Tibial artery (tissue), 4 donors: Measurements from ENCODE around the gene DENND6B.
"Not testable (repeated sequence)": the region's sequence is repeated elsewhere in the genome, so short reads cannot be mapped to it uniquely, and the experiment has no call there.

Experiments
- DNase-seq, 2 donors: peaks; one replicate each; pipeline ENCODE4 v3.0.0-alpha.2; 2019
- H3K27ac ChIP-seq, 2 donors: fragments of 200-600 bp; sonication (generic) in 1 of 2; 1 replicate in 1 of 2; 2 replicates in 1 of 2; pipeline ENCODE4 v1.5.1; 2018 to 2019; ENCODE audit warnings: mild to moderate bottlenecking in 1 of 2
- H3K27me3 ChIP-seq, 2 donors: fragments of 200-600 bp; sonication (generic) in 1 of 2; one replicate each; pipeline versions ENCODE4 v1.5.1 to v1.6.0; 2016 to 2019
- H3K36me3 ChIP-seq, 3 donors: fragments of 200-600 bp; sonication (generic) in 2 of 3; one replicate each; pipeline ENCODE4 v1.5.1; 2016 to 2019; ENCODE audit warnings: mild to moderate bottlenecking in 2 of 3
- H3K4me1 ChIP-seq, 4 donors: fragments of 200-600 bp; sonication (generic) in 2 of 4; 1 replicate in 3 of 4; 2 replicates in 1 of 4; pipeline ENCODE4 v1.5.1; 2016 to 2019
- H3K4me3 ChIP-seq, 2 donors: fragments of 200-600 bp; sonication (generic) in 1 of 2; 1 replicate in 1 of 2; 2 replicates in 1 of 2; pipeline ENCODE4 v1.5.1; 2018 to 2019; ENCODE audit warnings: mild to moderate bottlenecking in 2 of 2
- H3K9me3 ChIP-seq, 3 donors: fragments of 200-600 bp; sonication (generic) in 1 of 3; one replicate each; pipeline ENCODE4 v1.5.1; 2016 to 2019
- intact Hi-C: fragments of 100-400 bp; cut with DNase I; formaldehyde crosslinking; loops from one replicate; pipeline ENCODE4 v1.15.0; 2023; ENCODE audit warnings: low total_unique reads
- TF ChIP-seq, protein P1 (sequence below), 2 experiments: fragments of 200-600 bp in 1 of 2; fragments of 450-650 bp in 1 of 2; IDR thresholded peaks; one replicate each; pipeline ENCODE4 v1.5.1; 2017 to 2019; ENCODE audit warnings: antibody characterized with exemption in 2 of 2, mild to moderate bottlenecking in 1 of 2, moderate library complexity in 1 of 2

DENND6B gene, protein sequence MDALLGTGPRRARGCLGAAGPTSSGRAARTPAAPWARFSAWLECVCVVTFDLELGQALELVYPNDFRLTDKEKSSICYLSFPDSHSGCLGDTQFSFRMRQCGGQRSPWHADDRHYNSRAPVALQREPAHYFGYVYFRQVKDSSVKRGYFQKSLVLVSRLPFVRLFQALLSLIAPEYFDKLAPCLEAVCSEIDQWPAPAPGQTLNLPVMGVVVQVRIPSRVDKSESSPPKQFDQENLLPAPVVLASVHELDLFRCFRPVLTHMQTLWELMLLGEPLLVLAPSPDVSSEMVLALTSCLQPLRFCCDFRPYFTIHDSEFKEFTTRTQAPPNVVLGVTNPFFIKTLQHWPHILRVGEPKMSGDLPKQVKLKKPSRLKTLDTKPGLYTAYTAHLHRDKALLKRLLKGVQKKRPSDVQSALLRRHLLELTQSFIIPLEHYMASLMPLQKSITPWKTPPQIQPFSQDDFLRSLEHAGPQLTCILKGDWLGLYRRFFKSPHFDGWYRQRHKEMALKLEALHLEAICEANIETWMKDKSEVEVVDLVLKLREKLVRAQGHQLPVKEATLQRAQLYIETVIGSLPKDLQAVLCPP

DNA sequence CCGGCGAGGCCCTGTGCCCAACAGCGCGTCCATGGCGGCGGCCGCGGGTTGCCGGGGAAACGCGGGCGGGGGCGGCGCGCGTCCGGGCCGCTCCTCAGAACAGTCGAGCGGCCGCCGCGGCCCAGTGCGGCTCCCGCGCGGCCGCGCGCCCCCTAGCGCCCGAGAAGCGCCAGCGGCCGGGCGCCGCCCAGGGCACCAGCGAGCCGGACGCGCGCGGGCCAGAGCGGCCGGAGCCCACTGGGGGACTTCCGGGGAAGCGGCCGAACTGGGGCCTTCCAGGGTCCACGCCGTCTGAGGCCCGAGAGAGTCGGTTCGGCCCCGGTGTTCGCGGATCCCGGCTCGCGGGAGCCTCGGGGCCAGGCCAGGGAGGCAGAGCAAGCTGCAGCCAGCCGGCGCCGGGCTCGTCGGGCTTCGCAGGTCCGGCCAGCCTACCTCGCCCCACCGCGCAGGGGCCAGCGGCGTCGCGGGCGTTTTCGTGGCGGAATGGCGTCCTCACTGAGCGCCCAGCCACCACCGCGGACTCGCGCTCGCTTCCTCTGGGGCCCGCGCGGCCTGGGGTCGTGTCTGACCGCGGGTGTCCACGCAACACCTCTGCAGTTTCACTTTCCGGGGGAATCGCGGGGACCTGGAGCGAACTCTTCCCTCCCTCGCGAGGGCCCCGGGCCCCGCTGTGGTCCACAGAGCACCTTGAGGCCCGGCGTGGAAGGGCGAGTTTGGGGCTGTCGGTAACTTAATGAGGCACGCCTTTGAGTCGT, at the start of gene DENND6B:
TSS of gene DENND6B (minus strand) at position 57 of the 755 bp plus-strand sequence. CDS start at position 33, 24 bp downstream.
- peak within 1 kb of the TSS; percentile 61 to 69 for H3K4me3 ChIP-seq
- no peaks in the 10 kb centered on the region for H3K36me3 ChIP-seq
- peak within 1 kb of the TSS; percentile 85 to 92 for H3K27ac ChIP-seq
- DNase-seq: peak; percentile 73 to 89
- intact Hi-C loops: loop anchor here (2.0 kb wide), 2 partner anchors 16 to 50 kb away; partner anchors contain the start of gene PPP6R2
- TF ChIP-seq, protein P1, sequence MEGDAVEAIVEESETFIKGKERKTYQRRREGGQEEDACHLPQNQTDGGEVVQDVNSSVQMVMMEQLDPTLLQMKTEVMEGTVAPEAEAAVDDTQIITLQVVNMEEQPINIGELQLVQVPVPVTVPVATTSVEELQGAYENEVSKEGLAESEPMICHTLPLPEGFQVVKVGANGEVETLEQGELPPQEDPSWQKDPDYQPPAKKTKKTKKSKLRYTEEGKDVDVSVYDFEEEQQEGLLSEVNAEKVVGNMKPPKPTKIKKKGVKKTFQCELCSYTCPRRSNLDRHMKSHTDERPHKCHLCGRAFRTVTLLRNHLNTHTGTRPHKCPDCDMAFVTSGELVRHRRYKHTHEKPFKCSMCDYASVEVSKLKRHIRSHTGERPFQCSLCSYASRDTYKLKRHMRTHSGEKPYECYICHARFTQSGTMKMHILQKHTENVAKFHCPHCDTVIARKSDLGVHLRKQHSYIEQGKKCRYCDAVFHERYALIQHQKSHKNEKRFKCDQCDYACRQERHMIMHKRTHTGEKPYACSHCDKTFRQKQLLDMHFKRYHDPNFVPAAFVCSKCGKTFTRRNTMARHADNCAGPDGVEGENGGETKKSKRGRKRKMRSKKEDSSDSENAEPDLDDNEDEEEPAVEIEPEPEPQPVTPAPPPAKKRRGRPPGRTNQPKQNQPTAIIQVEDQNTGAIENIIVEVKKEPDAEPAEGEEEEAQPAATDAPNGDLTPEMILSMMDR (IDR thresholded peaks at IDR 0.05): peak; percentile 44 to 99
- H3K9me3 ChIP-seq: no peaks in the 10 kb centered on the region
- H3K4me1 ChIP-seq: peaks cover 0 to 12% (median 7%) of the 10 kb centered on the region in 4 donors
- H3K27me3 ChIP-seq: no peaks in the 10 kb centered on the region

DNA sequence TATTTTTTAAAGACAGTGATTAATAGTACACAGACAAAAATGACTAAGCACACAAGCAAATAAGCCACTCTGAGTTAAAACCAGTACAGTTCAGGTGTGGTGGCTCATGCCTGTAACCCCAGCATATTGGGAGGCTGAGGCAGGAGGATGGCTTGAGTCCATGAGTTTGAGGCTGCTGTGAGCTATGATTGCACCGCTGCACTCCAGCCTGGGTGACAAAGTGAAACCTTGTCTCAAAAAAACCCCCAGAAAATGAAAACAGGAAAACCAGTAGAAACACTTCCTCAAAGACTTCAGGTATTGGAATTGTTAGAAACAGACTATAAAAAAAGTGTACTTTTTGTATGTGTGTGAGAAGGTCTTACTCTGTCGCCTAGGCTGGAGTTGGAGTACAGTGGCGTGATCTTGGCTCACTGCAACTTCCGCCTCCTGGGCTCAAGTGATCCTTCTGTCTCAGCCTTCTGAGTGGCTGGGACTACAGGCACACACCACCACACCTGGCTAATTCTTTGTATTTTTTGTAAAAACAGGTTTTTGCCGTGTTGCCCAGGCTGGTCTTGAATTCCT, 49.4 kb upstream of the DENND6B start:
- DNase-seq: no peak
- TF ChIP-seq, protein P1 (IDR thresholded peaks at IDR 0.05): no peak
- peaks cover 36 to 70% (median 43%) of the 10 kb centered on the region in 3 donors for H3K36me3 ChIP-seq

DNA sequence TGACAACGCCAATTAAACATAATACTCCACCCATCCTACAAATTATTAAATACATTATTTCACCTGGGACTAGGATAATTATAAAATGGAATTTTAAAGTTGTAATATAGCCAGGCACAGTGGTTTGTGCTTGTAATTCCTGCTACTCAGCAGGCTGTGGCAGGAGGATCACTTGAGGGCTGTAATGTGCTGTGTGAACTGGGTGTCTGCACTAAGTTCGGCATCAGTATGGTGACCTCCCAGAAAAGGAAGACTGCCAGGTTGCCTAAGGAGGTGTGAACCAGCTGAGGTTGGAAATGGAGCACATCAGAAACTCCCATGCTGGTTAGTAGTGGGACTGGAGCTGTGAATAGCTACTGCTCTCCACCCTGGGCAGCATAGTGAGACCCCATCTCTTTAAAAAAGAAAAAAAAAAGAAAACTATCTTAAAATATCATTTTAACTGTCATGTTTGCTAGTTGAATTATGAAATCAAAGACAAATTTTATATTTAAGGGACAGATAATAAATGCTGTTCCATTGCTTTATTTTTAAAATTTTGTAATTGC, 44.4 kb upstream of the DENND6B start:
- H3K4me3 ChIP-seq: no peak overlapping the region
- H3K9me3 ChIP-seq: no peaks in the 10 kb centered on the region
- peaks cover 0 to 7% (median 0%) of the 10 kb centered on the region in 4 donors for H3K4me1 ChIP-seq
- H3K27me3 ChIP-seq: no peaks in the 10 kb centered on the region
- intact Hi-C loops: no loop called here
- TF ChIP-seq, protein P1 (IDR thresholded peaks at IDR 0.05): no peak
- peaks cover 27 to 56% (median 33%) of the 10 kb centered on the region in 3 donors for H3K36me3 ChIP-seq
- DNase-seq: no peak
- no peak overlapping the region for H3K27ac ChIP-seq

More for the DNA sequence above, 49.4 kb upstream of the DENND6B start:
- Histone ChIP-seq H3K4me3 (no peak overlapping the region), H3K9me3 (no peaks in the 10 kb centered on the region), H3K27me3 (no peaks in the 10 kb centered on the region), H3K4me1 (no peaks in the 10 kb centered on the region), H3K27ac (no peak overlapping the region)
- intact Hi-C loops: no loop called here

DNA sequence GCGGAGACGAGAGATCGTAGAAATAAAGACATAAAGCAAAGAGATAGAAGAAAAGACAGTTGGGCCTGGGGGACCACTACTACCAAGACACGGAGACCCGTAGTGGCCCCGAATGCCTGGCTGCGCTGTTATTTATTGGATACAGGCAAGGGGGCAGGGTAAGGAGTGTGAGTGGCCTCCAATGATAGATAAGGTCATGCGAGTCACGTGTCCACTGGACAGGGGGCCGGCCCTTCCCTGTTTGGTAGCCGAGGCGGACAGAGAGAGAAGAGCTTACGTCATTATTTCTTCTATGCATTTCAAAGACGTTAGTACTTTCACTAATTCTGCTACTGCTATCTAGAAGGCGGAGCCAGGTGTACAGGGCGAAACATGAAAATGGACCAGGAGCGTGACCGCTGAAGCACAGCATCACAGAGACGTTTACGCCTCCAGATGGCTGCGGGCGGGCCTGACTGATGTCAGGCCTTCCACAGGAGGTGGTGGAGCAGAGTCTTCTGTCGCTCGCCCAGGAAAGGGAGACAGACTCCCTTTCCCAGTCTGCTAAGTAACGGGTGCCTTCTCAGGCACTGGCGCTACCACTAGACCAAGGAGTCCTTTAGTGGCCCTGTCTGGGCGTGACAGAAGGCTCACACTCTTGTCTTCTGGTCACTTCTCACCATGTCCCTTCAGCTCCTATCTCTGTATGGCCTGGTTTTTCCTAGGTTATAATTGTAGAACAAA, 41.1 kb upstream of the DENND6B start:
- Histone ChIP-seq H3K27me3 (no peaks in the 10 kb centered on the region), H3K4me1 (peaks cover 0 to 12% (median 0%) of the 10 kb centered on the region in 4 donors), H3K27ac (no peak overlapping the region), H3K36me3 (peaks cover 5 to 28% (median 14%) of the 10 kb centered on the region in 3 donors), H3K9me3 (no peaks in the 10 kb centered on the region), H3K4me3 (no peak overlapping the region)
- TF ChIP-seq, protein P1 (IDR thresholded peaks at IDR 0.05): no peak
- no peak for DNase-seq
- intact Hi-C loops: no loop called here

DNA sequence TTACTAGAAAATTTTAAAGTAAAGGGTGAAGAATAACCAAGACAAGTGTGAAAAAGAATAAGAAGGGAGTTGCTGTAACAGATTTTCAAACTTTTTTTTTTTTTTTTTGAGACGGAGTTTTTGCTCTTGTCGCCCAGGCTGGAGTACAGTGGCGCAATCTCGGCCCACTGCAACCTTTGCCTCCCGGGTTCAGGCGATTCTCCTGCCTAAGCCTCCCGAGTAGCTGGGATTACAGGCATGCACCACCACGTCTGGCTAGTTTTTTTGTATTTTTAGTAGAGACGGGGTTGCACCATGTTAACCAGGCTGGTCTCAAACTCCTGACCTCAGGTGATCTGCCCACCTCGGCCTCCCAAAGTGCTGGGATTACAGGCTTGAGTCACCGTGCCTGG, 37.0 kb upstream of the DENND6B start:
- peaks cover 12 to 32% (median 13%) of the 10 kb centered on the region in 3 donors for H3K36me3 ChIP-seq
- H3K27ac ChIP-seq, H3K4me3 ChIP-seq, H3K27me3 ChIP-seq, DNase-seq, H3K9me3 ChIP-seq, intact Hi-C loops: not testable (repeated sequence)
- peaks cover 0 to 12% (median 5%) of the 10 kb centered on the region in 4 donors for H3K4me1 ChIP-seq
